ENCODE data around the gene RDH5. TPM values are rescaled to one million over a fixed set of nuclear protein-coding genes. Genes with fewer than 3 reads are reported as not detected.

Gene RDH5
- total RNA-seq, 1 donor from 2014 or later = 11.1 TPM

DNA sequence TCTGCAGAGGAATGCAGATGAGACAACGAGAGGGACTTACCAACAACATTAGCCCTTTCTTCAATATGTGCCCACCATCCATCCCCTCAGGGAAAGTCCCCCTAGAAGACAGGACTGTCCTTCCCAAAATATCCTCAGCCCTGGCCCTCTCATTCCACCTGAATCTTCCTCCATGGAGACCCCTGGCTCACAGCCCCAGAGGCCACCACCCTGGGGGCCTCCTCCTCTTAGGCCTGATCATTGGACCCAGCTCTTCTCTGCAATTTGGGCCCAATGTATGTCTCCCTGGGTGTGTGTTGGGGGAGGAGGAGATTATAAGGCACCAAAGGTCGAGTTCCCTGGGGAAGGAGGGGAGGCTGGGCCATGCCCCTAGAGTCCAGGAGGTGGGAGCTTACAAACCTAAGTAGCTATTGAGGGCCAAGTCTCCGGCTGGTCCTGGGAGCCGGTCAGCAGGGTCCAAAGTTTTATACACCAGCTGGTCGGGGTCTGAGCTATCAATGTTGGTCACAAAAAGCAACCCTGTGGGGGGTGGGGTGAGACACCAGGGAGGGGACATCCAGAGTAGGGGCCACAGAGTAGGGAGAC is 20.6 kb upstream of the RDH5 start:
- no peak for ATAC-seq
- no peaks in the 10 kb centered on the region for H3K27me3 ChIP-seq (ENCODE audit: low read depth)
- no peak for DNase-seq
- no peak overlapping the region for H3K27ac ChIP-seq
- TF ChIP-seq, protein P1, sequence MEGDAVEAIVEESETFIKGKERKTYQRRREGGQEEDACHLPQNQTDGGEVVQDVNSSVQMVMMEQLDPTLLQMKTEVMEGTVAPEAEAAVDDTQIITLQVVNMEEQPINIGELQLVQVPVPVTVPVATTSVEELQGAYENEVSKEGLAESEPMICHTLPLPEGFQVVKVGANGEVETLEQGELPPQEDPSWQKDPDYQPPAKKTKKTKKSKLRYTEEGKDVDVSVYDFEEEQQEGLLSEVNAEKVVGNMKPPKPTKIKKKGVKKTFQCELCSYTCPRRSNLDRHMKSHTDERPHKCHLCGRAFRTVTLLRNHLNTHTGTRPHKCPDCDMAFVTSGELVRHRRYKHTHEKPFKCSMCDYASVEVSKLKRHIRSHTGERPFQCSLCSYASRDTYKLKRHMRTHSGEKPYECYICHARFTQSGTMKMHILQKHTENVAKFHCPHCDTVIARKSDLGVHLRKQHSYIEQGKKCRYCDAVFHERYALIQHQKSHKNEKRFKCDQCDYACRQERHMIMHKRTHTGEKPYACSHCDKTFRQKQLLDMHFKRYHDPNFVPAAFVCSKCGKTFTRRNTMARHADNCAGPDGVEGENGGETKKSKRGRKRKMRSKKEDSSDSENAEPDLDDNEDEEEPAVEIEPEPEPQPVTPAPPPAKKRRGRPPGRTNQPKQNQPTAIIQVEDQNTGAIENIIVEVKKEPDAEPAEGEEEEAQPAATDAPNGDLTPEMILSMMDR (IDR thresholded peaks at IDR 0.05) = no peak
- H3K4me1 ChIP-seq = no peaks in the 10 kb centered on the region
- intact Hi-C loops (cut with DNase I) = no loop called here
- no peaks in the 10 kb centered on the region for H3K36me3 ChIP-seq
- no peak overlapping the region for H3K4me3 ChIP-seq
- H3K9me3 ChIP-seq = no peaks in the 10 kb centered on the region

DNA sequence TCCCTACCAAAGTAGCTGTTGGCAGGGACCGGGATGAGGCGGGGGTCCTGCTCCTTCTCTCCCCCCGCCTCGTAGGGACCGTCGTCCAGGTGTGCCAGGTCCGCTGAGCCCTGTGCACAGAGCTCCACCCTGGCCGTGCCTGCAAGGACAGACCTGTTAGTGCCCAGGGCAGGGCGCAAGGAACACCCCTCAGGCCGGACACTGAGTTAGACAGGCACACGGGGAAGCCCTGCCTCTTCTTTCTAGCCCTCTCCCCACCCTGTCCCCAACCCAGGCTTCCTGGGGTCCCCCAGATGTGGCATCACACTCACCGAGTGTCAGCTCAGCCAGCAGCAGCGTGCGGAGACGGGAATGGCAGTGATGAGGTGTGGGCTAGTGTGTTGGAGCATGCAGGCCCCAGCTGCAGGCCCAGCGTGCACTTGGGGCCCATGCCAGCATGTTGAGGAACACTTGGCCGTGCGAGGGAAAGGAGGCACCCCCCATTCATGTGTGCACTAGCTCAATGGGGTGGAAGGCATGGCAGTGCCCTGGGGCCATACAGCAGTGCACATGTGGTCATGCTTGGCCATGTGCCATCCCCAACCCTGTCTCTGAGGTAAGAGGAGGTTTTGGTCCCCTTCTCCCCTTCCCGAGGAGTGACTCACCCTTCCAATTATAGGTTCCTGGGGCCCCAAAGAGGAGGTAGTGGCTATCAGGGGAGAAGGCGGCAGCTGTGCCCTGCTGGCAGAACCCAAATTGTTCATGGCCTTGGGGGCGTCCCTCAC is 19.8 kb upstream of the RDH5 start:
- Histone ChIP-seq H3K4me1 (no peaks in the 10 kb centered on the region), H3K27me3 (ENCODE audit: low read depth) (no peaks in the 10 kb centered on the region), H3K27ac (no peak overlapping the region), H3K9me3 (no peaks in the 10 kb centered on the region), H3K36me3 (no peaks in the 10 kb centered on the region), H3K4me3 (no peak overlapping the region)
- TF ChIP-seq, protein P1 (IDR thresholded peaks at IDR 0.05) = no peak
- intact Hi-C loops (cut with DNase I) = no loop called here
- DNase-seq = no peak
- ATAC-seq = no peak

DNA sequence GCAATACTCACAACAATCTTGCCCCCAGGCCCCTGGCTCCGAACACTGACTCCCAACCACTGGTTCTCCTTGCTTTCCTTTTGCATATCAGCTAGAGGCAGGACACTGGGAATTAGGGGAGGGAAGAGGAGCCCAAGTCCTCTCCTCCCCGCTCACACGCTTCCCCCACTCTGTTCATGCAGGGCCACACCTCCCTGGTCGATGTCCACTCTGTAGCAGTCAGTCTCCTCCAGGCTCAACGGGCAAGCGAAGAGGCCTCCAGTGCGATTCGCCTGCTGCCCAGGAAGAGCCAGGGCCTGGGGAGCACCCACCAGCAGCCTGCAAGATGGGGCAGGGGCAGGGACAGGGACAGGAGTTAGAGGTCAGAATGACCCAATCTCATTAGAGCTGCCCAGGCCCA is 17.3 kb upstream of the RDH5 start:
- ATAC-seq (no peak), DNase-seq (no peak)
- intact Hi-C loops (cut with DNase I) = no loop called here
- H3K27ac ChIP-seq = no peak overlapping the region
- TF ChIP-seq, protein P1 (IDR thresholded peaks at IDR 0.05) = no peak
- H3K9me3 ChIP-seq = no peaks in the 10 kb centered on the region
- peaks cover 8% of the 10 kb centered on the region for H3K4me1 ChIP-seq
- peaks cover 14% of the 10 kb centered on the region for H3K27me3 ChIP-seq (ENCODE audit: low read depth)
- H3K4me3 ChIP-seq = no peak overlapping the region
- H3K36me3 ChIP-seq = no peaks in the 10 kb centered on the region

DNA sequence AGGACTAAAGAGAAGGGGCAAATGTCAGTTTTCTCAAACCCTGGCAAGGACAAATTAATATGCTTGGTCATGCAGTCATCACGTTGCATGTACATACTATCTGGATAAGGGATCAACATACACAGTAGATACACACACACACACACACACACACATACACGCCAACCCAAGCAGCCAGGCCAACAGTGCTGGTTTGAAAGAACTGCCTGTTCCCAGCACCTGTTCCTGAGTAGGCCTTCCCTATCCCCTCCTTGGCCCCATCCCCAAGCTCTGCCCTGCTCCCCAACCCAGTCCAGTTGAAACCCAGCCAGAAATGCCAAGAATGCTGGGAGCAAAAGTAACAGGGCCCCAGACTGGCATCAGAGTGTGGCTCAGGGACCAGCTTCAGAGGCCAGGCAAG is 16.9 kb upstream of the RDH5 start:
- DNase-seq = no peak
- intact Hi-C loops (cut with DNase I) = no loop called here
- no peaks in the 10 kb centered on the region for H3K9me3 ChIP-seq
- no peak for ATAC-seq
- no peak overlapping the region for H3K4me3 ChIP-seq
- H3K27me3 ChIP-seq (ENCODE audit: low read depth) = peaks cover 14% of the 10 kb centered on the region
- H3K27ac ChIP-seq = no peak overlapping the region
- H3K4me1 ChIP-seq = peaks cover 10% of the 10 kb centered on the region
- no peaks in the 10 kb centered on the region for H3K36me3 ChIP-seq
- TF ChIP-seq, protein P1 (IDR thresholded peaks at IDR 0.05) = no peak

DNA sequence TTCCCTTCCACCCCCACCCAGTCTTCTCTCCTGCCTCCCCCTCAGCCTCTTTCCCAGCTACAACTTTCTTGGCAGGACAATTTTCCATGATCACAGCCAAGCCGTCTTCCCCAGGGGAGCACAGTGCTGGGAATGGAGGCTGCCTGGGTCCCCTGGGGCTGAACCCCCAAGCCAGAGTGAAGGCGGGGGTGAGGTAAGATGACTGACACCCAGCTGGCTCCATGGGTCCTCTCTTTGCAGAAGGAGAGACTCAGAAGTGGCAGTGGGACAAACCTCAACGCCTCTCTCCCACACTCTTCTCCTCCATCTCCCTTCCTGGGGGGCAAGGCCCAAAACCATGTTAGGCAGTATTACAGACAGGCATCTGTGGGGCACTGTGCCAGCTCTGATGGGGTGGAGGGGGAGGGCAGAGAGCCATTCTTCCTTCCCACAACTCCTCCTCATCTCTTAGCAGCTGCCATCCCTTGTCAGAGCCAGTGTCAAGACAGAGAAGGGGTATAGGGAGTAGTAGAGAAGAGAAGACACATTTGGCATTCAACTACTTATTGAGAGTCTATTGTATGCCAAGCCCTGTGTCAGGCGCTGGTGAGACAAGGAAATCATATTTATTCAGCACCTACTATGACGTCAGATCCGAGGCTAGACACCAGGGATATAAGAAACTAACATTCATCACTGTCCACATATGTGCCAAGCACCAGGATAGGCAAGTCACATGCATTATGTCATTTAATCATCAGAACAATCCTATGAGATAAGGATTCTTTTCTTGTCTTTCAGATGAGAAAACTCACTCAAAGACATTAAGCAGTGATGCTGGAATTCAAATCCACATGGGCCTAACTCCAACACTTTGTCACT is 16.1 kb upstream of the RDH5 start:
- TF ChIP-seq, protein P1 (IDR thresholded peaks at IDR 0.05) = no peak
- intact Hi-C loops (cut with DNase I) = no loop called here
- Histone ChIP-seq H3K9me3 (no peaks in the 10 kb centered on the region), H3K27me3 (ENCODE audit: low read depth) (peaks cover 14% of the 10 kb centered on the region), H3K36me3 (no peaks in the 10 kb centered on the region), H3K4me1 (peaks cover 18% of the 10 kb centered on the region), H3K4me3 (no peak overlapping the region), H3K27ac (no peak overlapping the region)
- no peak for ATAC-seq
- DNase-seq = no peak

Data from lower lobe of right lung (tissue), 2 donors.